Measurements from ENCODE around the gene UPK1B. TPM values are rescaled to one million over a fixed set of nuclear protein-coding genes. Genes with fewer than 3 reads are reported as not detected.

The UPK1B gene
- total and polyA plus RNA-seq, 4 donors = 0.08 to 0.23 (median 0.14) TPM

DNA sequence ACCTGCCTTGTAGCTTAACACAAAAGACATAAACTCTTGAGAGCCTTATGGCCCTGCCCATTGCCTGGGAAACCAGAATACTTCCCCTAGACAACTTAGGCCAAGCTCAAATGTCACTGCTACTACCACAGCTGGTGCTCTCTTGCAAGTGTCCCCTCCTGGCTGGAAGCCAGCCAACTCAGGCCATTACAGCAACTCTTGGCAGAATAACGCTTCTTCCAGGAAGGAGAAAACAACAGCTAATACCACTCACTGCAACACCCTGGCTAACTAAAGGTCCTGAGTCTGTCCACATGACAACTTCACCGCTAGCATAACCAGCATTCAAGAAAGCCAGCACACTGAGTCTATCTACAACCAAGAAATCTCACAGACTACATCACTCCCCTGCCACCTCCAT, 72.4 kb downstream of the UPK1B start:
- Histone ChIP-seq H3K27ac (ENCODE audit: low read depth in 1 of 2, low read length in 2 of 2) (no peak overlapping the region), H3K4me1 (ENCODE audit: control insufficient read depth in 4 of 4, insufficient read depth in 4 of 4, low read length in 3 of 4) (peaks cover 2 to 11% (median 5%) of the 10 kb centered on the region in 4 donors), H3K36me3 (ENCODE audit: control insufficient read depth in 4 of 4, insufficient read depth in 3 of 4, low read depth in 1 of 4, low read length in 3 of 4) (no peaks in the 10 kb centered on the region), H3K27me3 (ENCODE audit: control insufficient read depth in 4 of 4, insufficient read depth in 4 of 4, low read length in 3 of 4) (no peaks in the 10 kb centered on the region), H3K9me3 (ENCODE audit: control insufficient read depth in 4 of 4, low read length in 3 of 4) (peaks cover 0 to 7% (median under 1%) of the 10 kb centered on the region in 4 donors), H3K4me3 (ENCODE audit: low read depth in 1 of 3, low read length in 3 of 3) (no peak overlapping the region), H3K9ac (ENCODE audit: low read depth in 1 of 2, low read length in 2 of 2) (no peak overlapping the region)
- no peak for TF ChIP-seq NR2F2 (IDR thresholded peaks at IDR 0.05)
- 77% methylated on average over 2 of the region's 2 CpGs for WGBS
- no peak for DNase-seq (ENCODE audit: low spot score)

Other genes starting within 250 kb of the UPK1B start
- gene IGSF11, start 138.8 kb upstream of the UPK1B start, total RNA-seq = under 1 TPM in 1 of 2 donors, not detected in 1; 0.17 TPM
- under 1 TPM in 1 of 2 donors, not detected in 1; 0.02 TPM for gene IGSF11, start 138.8 kb upstream of the UPK1B start, polyA plus RNA-seq
- gene TEX55, start 27.4 kb upstream of the UPK1B start, total RNA-seq = not detected
- not detected for gene TEX55, start 27.4 kb upstream of the UPK1B start, polyA plus RNA-seq
- 10 to 100 TPM in 1 of 2 donors, 1 to 10 TPM in 1; 9.3 to 14.6 TPM for gene B4GALT4, start 67.3 kb downstream of the UPK1B start, total RNA-seq
- 10 to 100 TPM; 10.0 to 10.9 TPM for gene B4GALT4, start 67.3 kb downstream of the UPK1B start, polyA plus RNA-seq
- 1 to 10 TPM; 3.6 to 4.6 TPM for gene ARHGAP31, start 120.8 kb downstream of the UPK1B start, total RNA-seq
- gene ARHGAP31, start 120.8 kb downstream of the UPK1B start, polyA plus RNA-seq = 1 to 10 TPM in 1 of 2 donors, under 1 TPM in 1; 0.99 to 1.5 TPM